ENCODE data around the gene SCAF4. TPM values are rescaled to one million over a fixed set of nuclear protein-coding genes. Genes with fewer than 3 reads are reported as not detected.

The SCAF4 gene
- total and polyA plus RNA-seq, 2 of the 8 experiments (the other 6 are each of a cell fraction or from before 2014, with no cell fraction given): 28.9 to 55.1 TPM

DNA sequence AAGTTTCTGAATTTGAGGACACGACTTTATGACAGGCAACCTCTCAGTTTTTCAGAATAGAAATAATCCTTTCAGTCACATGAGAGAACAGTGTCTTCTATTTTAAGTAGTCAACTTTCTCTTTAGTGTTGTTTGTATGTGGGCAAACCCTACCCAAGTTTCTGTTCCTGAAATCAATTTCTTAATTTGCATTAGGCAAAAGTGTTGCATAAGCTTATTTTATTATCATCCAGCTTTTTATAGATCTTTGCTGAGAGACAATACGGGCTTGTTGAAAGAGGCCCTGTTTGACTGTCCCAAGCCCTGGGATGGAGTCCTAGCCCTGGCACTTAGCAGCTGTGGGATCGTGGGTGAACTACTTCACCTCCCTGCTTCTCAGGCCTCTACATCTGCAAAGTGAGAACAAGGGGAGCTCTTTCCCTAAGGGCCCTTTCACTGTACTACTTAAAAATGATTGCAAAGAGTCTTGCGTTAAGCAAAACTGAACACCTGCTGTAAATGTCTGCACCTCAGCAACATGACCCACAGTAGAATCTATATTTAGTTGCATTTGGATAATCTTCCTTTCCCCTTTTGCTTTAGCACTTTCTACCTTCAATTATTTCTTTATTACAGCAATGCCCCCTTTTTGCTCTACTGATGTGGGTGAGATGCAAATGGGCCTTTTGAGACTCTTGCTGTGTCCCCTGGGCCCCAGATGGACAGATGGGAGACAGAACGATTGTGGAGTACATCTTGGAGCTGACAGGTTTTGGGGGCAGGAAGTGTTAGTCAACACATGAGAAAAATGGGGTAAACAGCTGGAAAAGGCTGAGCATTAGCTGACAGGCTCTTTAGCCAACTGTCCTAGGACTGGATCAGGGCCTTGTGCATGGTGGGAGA lies 41.0 kb upstream of the SCAF4 start:
- H2AFZ ChIP-seq (ENCODE audit: low read length): no peak overlapping the region
- H3K4me1 ChIP-seq (replicated peaks in 1 of 4; ENCODE audit: control insufficient read depth in 3 of 4, insufficient read depth in 4 of 4, low read length in 3 of 4): no peaks in the 10 kb centered on the region
- no peaks in the 10 kb centered on the region for H3K9me3 ChIP-seq (ENCODE audit: insufficient read depth in 2 of 2, low read depth in 1 of 2, low read length in 1 of 2)
- DNase-seq (ENCODE audit: low read depth in 1 of 2, low spot score in 2 of 2): no peak
- H3K27me3 ChIP-seq (replicated peaks in 1 of 4; ENCODE audit: control insufficient read depth in 3 of 4, extremely low read depth in 1 of 4, insufficient read depth in 3 of 4, low read length in 3 of 4): no peaks in the 10 kb centered on the region
- no peaks in the 10 kb centered on the region for H3K79me1 ChIP-seq (ENCODE audit: low read depth, low read length)
- no peak overlapping the region for H3K27ac ChIP-seq (ENCODE audit: low read depth, low read length)
- WGBS, 2 experiments (ENCODE audit: extremely low coverage in 1 of 2, insufficient coverage in 1 of 2, insufficient read length in 1 of 2, insufficient replicate concordance in 2 of 2, low coverage in 1 of 2, low lambda C conversion rate in 2 of 2, missing lambda C conversion rate in 1 of 2): 87% methylated on average over 5 of the region's 5 CpGs; no CpG with 5 or more reads in 1 of the 2 experiments
- H3K36me3 ChIP-seq (ENCODE audit: control insufficient read depth in 2 of 4, insufficient read depth in 4 of 4, low read length in 3 of 4): no peaks in the 10 kb centered on the region
- no peak overlapping the region for H3K4ac ChIP-seq (replicated peaks; ENCODE audit: insufficient read length, low read depth, low read length)
- no peak overlapping the region for H2BK120ac ChIP-seq (replicated peaks; ENCODE audit: low read depth, low read length)
- no peak overlapping the region for H2BK12ac ChIP-seq (ENCODE audit: low read depth, low read length)
- no peaks in the 10 kb centered on the region for H3K79me2 ChIP-seq (ENCODE audit: control insufficient read depth in 1 of 2, insufficient read depth in 2 of 2, low read length in 2 of 2)
- FAIRE-seq: no peak
- no peak overlapping the region for H4K5ac ChIP-seq (ENCODE audit: insufficient read length, low read depth, low read length)
- CTCF ChIA-PET (ENCODE audit: partially characterized antibody): interaction anchor here (0.7 to 1.1 kb wide), 3 partner anchors 97 to 485 kb away, joined by 3 to 4 read pairs (median 3); no protein-coding TSS in a partner anchor
- H3K56ac ChIP-seq (replicated peaks; ENCODE audit: insufficient read length, low read depth, low read length): no peak overlapping the region
- POLR2A ChIA-PET (ENCODE audit: partially characterized antibody): no interaction called here
- no peak overlapping the region for H2AK5ac ChIP-seq (ENCODE audit: low read depth, low read length)
- no peaks in the 10 kb centered on the region for H3K23me2 ChIP-seq (ENCODE audit: low read depth, low read length)
- H3K18ac ChIP-seq (ENCODE audit: extremely low read depth, low read length): no peak overlapping the region
- H2BK15ac ChIP-seq (ENCODE audit: low read length): no peak overlapping the region
- no peak overlapping the region for H3K4me3 ChIP-seq (ENCODE audit: extremely low read depth in 1 of 4, insufficient read depth in 2 of 4, low read depth in 3 of 4, low read length in 4 of 4)
- H2BK5ac ChIP-seq (ENCODE audit: low read depth, low read length): no peak overlapping the region
- H3K4me2 ChIP-seq (ENCODE audit: insufficient read depth in 1 of 2, low read depth in 2 of 2, low read length in 2 of 2): no peak overlapping the region
- no peak overlapping the region for H3K9ac ChIP-seq (replicated peaks in 1 of 4; ENCODE audit: extremely low read depth in 1 of 4, low read depth in 3 of 4, low read length in 3 of 4)
- H2BK20ac ChIP-seq (ENCODE audit: low read length): no peak overlapping the region
- H4K91ac ChIP-seq (replicated peaks; ENCODE audit: insufficient read length, low read length): no peak overlapping the region
- no peaks in the 10 kb centered on the region for H4K20me1 ChIP-seq (replicated peaks in 1 of 2; ENCODE audit: control insufficient read depth in 1 of 2, insufficient read depth in 2 of 2, low read length in 2 of 2)
- H3K14ac ChIP-seq (ENCODE audit: insufficient read length): no peak overlapping the region
- no peak overlapping the region for H3K23ac ChIP-seq (ENCODE audit: insufficient read length)
- no peak overlapping the region for H4K8ac ChIP-seq (ENCODE audit: extremely low read depth, insufficient read depth, low read length)
- TF ChIP-seq YY1 (IDR thresholded peaks at IDR 0.05; ENCODE audit: low read depth, low read length) (no peak), TBP (IDR thresholded peaks at IDR 0.05; ENCODE audit: low read depth, low read length) (no peak), GABPA (IDR thresholded peaks at IDR 0.05; ENCODE audit: borderline replicate concordance, insufficient read depth, low read length) (no peak), TAF7 (optimal IDR thresholded peaks at IDR 0.05; ENCODE audit: borderline replicate concordance, low read depth, low read length) (no peak), EGR1 (IDR thresholded peaks at IDR 0.05; ENCODE audit: borderline replicate concordance, low read depth, low read length) (no peak), POU5F1 (IDR thresholded peaks at IDR 0.05; ENCODE audit: low read depth, low read length) (no peak), JUN (IDR thresholded peaks at IDR 0.05; ENCODE audit: low read depth, low read length) (no peak), HDAC6 (IDR thresholded peaks at IDR 0.05; ENCODE audit: low read depth, low read length) (no peak), ZNF274 (IDR thresholded peaks at IDR 0.05; ENCODE audit: borderline replicate concordance, extremely low read depth, low read length) (no peak), SP2 (IDR thresholded peaks at IDR 0.05; ENCODE audit: low read length) (no peak), RBBP5 (IDR thresholded peaks at IDR 0.05; ENCODE audit: borderline replicate concordance, low read depth, low read length) (no peak), SIRT6 (IDR thresholded peaks at IDR 0.05; ENCODE audit: low read length) (no peak)
- TF ChIP-seq, protein P1, sequence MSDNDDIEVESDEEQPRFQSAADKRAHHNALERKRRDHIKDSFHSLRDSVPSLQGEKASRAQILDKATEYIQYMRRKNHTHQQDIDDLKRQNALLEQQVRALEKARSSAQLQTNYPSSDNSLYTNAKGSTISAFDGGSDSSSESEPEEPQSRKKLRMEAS (IDR thresholded peaks at IDR 0.05): no peak
